ENCODE data around the gene FOXQ1.

FOXQ1 gene

GRCh38 chr6:1363729-1364572 is 52.1 kb downstream of the FOXQ1 start:
- DNase-seq = no peak
